SK-N-SH (cell line): ENCODE data around the gene NAV2. TPM values are rescaled to one million over a fixed set of nuclear protein-coding genes. Genes with fewer than 3 reads are reported as not detected.

Experiments used
- CTCF ChIA-PET: fragments of 300-600, 350-600 bp; formaldehyde crosslinking; extraction: SDS; loops from one replicate; lab custom pipeline; 2021; lab: Yijun Ruan, JAX
- POLR2A ChIA-PET: fragments of 350-600 bp; sonication (Branson Sonifier 250); formaldehyde crosslinking; extraction: SDS; loops from one replicate; lab custom pipeline; 2020; ENCODE audit warnings: antibody characterized with exemption, inconsistent platforms; lab: Yijun Ruan, JAX
- DNase-seq: peaks from one replicate; pipeline ENCODE4 v3.0.0; 2012
- H2AFZ ChIP-seq: fragments of 200-600 bp; sonication (generic); 2 replicates; pipeline ENCODE4 v1.8.1; 2016; ENCODE audit warnings: antibody characterized with exemption, mild to moderate bottlenecking, low read depth
- H3F3A ChIP-seq: fragments of 200-600 bp; sonication (generic); replicated peaks from 2 replicates; pipeline ENCODE3; 2016; ENCODE audit warnings: antibody characterized with exemption, mild to moderate bottlenecking; ENCODE audit not compliant: insufficient read depth
- H3K27ac ChIP-seq, 2 experiments: fragments of 200-500 bp in 1 of 2; fragments of 200-600 bp in 1 of 2; sonication (Bioruptor generic) in 1 of 2; sonication (generic), shearing (Covaris generic) in 1 of 2; 2 replicates each; pipeline versions ENCODE4 v1.5.1 to v1.6.1; 2014 to 2016; ENCODE audit warnings: low read depth in 2 of 2, inconsistent platforms in 1 of 2, low read length in 1 of 2, mild to moderate bottlenecking in 1 of 2, mixed read lengths in 1 of 2
- H3K27me3 ChIP-seq: fragments of 200-600 bp; sonication (generic), shearing (Covaris generic); 2 replicates; pipeline ENCODE4 v1.6.1; 2016; ENCODE audit warnings: mixed run types; ENCODE audit not compliant: insufficient read depth
- H3K36me3 ChIP-seq, 2 experiments: fragments of 200-500 bp in 1 of 2; fragments of 200-600 bp in 1 of 2; sonication (Bioruptor generic) in 1 of 2; sonication (generic) in 1 of 2; replicated peaks in 1 of 2; 2 replicates each; pipeline versions ENCODE3 to v1.5.1; 2014 to 2016; ENCODE audit warnings: low read length in 1 of 2, mild to moderate bottlenecking in 1 of 2; ENCODE audit not compliant: insufficient read depth in 2 of 2, control insufficient read depth in 1 of 2
- H3K4me1 ChIP-seq, 2 experiments: fragments of 200-500 bp in 1 of 2; fragments of 200-600 bp in 1 of 2; sonication (Bioruptor generic) in 1 of 2; sonication (generic), shearing (Covaris generic) in 1 of 2; 2 replicates each; pipeline versions ENCODE4 v1.5.1 to v1.6.1; 2014 to 2016; ENCODE audit warnings: low read depth in 1 of 2, low read length in 1 of 2, mixed run types in 1 of 2; ENCODE audit not compliant: insufficient read depth in 2 of 2, control insufficient read depth in 1 of 2
- H3K4me2 ChIP-seq: fragments of 200-600 bp; sonication (generic), shearing (Covaris generic); 2 replicates; pipeline ENCODE4 v1.6.1; 2017; ENCODE audit warnings: mixed run types
- H3K4me3 ChIP-seq, 2 experiments: fragments of 200-500 bp in 1 of 2; fragments of 200-600 bp in 1 of 2; sonication (Bioruptor generic) in 1 of 2; sonication (generic), shearing (Covaris generic) in 1 of 2; 2 replicates each; pipeline versions ENCODE4 v1.5.1 to v1.8.1; 2014 to 2016; ENCODE audit warnings: low read depth in 2 of 2, inconsistent platforms in 1 of 2, low read length in 1 of 2, mild to moderate bottlenecking in 1 of 2, mixed read lengths in 1 of 2, moderate library complexity in 1 of 2
- H3K79me2 ChIP-seq: fragments of 200-600 bp; sonication (generic); 2 replicates; pipeline ENCODE4 v1.8.1; 2017; ENCODE audit warnings: mild to moderate bottlenecking; ENCODE audit not compliant: insufficient read depth
- H3K9ac ChIP-seq: fragments of 200-600 bp; sonication (generic); 2 replicates; pipeline ENCODE4 v1.6.1; 2017; ENCODE audit warnings: mixed run types
- H3K9me2 ChIP-seq: fragments of 200-600 bp; sonication (generic); 2 replicates; pipeline ENCODE4 v1.6.1; 2017; ENCODE audit warnings: mixed run types
- H3K9me3 ChIP-seq: fragments of 200-600 bp; sonication (generic); 2 replicates; pipeline ENCODE4 v1.6.1; 2017; ENCODE audit warnings: mixed run types, mild to moderate bottlenecking, moderate library complexity
- H4K20me1 ChIP-seq: fragments of 200-600 bp; sonication (generic); 2 replicates; pipeline ENCODE4 v1.6.1; 2017; ENCODE audit warnings: mild to moderate bottlenecking, mixed run types; ENCODE audit not compliant: insufficient read depth
- ELF1 ChIP-seq: IDR thresholded peaks from 2 replicates; pipeline ENCODE4 v1.4.0; 2012
- EP300 ChIP-seq, 2 experiments: IDR thresholded peaks; 2 replicates each; pipeline versions ENCODE4 v1.4.0 to v1.6.1; 2012; ENCODE audit warnings: borderline replicate concordance in 1 of 2, low read depth in 1 of 2, low read length in 1 of 2
- FOSL2 ChIP-seq: IDR thresholded peaks from 2 replicates; pipeline ENCODE4 v1.4.0; 2012; ENCODE audit warnings: low read depth, mild to moderate bottlenecking, moderate library complexity, borderline replicate concordance
- FOXJ3 ChIP-seq: sonication (generic); formaldehyde crosslinking; IDR thresholded peaks from 2 replicates; pipeline ENCODE4 v1.5.1; 2020; ENCODE audit warnings: mild to moderate bottlenecking, missing genetic modification reagents
- GATA2 ChIP-seq: sonication (generic); formaldehyde crosslinking; IDR thresholded peaks from 2 replicates; pipeline ENCODE4 v1.5.0; 2020; ENCODE audit warnings: mild to moderate bottlenecking, missing genetic modification reagents
- JUND ChIP-seq: IDR thresholded peaks from 2 replicates; pipeline ENCODE4 v1.4.0; 2012
- MXI1 ChIP-seq: IDR thresholded peaks from 2 replicates; pipeline ENCODE4 v1.6.1; 2012; ENCODE audit warnings: mild to moderate bottlenecking, low read depth, low read length, improper control_type of control experiment
- PBX3 ChIP-seq: IDR thresholded peaks from 2 replicates; pipeline ENCODE4; 2012
- POLR2AphosphoS5 ChIP-seq: IDR thresholded peaks from 2 replicates; pipeline ENCODE4 v1.6.1; 2012; ENCODE audit warnings: low read depth, low read length
- RAD21 ChIP-seq: IDR thresholded peaks from 2 replicates; pipeline ENCODE4 v1.6.1; 2012; ENCODE audit warnings: mild to moderate bottlenecking, low read length
- SIN3A ChIP-seq: IDR thresholded peaks from 2 replicates; pipeline ENCODE4 v1.6.1; 2012; ENCODE audit warnings: low read depth, mild to moderate bottlenecking, low read length, moderate library complexity, borderline replicate concordance
- SMC3 ChIP-seq: IDR thresholded peaks from 2 replicates; pipeline ENCODE4 v1.6.1; 2012; ENCODE audit warnings: low read depth, low read length, improper control_type of control experiment
- USF1 ChIP-seq: IDR thresholded peaks from 2 replicates; pipeline ENCODE4 v1.4.0; 2012; ENCODE audit warnings: low read depth, borderline replicate concordance
- ZBTB33 ChIP-seq: IDR thresholded peaks from 2 replicates; pipeline ENCODE4 v1.4.0; 2012; ENCODE audit warnings: low read depth, borderline replicate concordance
- WGBS: methylation state at CpG from one replicate; pipeline ENCODE4 v1.1.6; 2017; ENCODE audit warnings: low lambda C conversion rate; 5-methylcytosine and 5-hydroxymethylcytosine counted together
- polyA plus RNA-seq, 3 experiments: library from polyadenylated mRNA; depleted of rRNA; stranded (reverse); fragments of >200 nt; gene quantifications; 2 replicates each; pipeline ENCODE4 v1.2.3, GENCODE V29; 2012

NAV2 gene
- polyA plus RNA-seq, 1 of the 3 experiments (the other 2 are of a cell fraction), result 26.2 TPM

GRCh38 chr11:19696904-19697303 lies 15.7 kb upstream of the NAV2 start:
- Histone ChIP-seq H3K9ac (no peak overlapping the region), H2AFZ (no peak overlapping the region), H3K27ac (no peak overlapping the region), H3K79me2 (peaks cover 46% of the 10 kb centered on the region), H4K20me1 (peaks cover 14% of the 10 kb centered on the region), H3K9me3 (no peaks in the 10 kb centered on the region), H3K4me2 (no peak overlapping the region), H3K4me1 (peaks cover 0 to 31% of the 10 kb centered on the region in 2 experiments; a peak in 2 of 4 replicates), H3K36me3 (no peaks in the 10 kb centered on the region), H3K9me2 (no peaks in the 10 kb centered on the region), H3F3A (peaks cover 4% of the 10 kb centered on the region), H3K27me3 (no peaks in the 10 kb centered on the region), H3K4me3 (no peak overlapping the region)
- no peak for TF ChIP-seq ZBTB33
- TF ChIP-seq EP300 (IDR thresholded peaks at IDR 0.05; ENCODE audit: borderline replicate concordance in 1 of 2, low read depth in 1 of 2, low read length in 1 of 2), result no peak
- TF ChIP-seq SIN3A, result no peak
- TF ChIP-seq USF1, result no peak
- TF ChIP-seq RAD21, result no peak
- no peak for TF ChIP-seq SMC3
- TF ChIP-seq FOSL2, result no peak
- no peak for TF ChIP-seq FOXJ3 (CRISPR knock-in tag)
- TF ChIP-seq ELF1, result no peak
- TF ChIP-seq JUND, result no peak
- no peak for TF ChIP-seq GATA2 (CRISPR knock-in tag)
- POLR2A ChIA-PET, result interaction anchor here (1.0 kb wide), 1 partner anchor 41 kb away, joined by 3 read pairs; no protein-coding TSS in a partner anchor
- DNase-seq, result no peak
- CTCF ChIA-PET, result interaction anchor here (0.7 to 1.2 kb wide), 2 partner anchors 19 to 23 kb away, joined by 3 to 4 read pairs; no protein-coding TSS in a partner anchor
- 93% methylated on average over 4 of the region's 4 CpGs for WGBS

GRCh38 chr11:19697721-19698121 lies 14.9 kb upstream of the NAV2 start:
- Histone ChIP-seq H3F3A (peaks cover 4% of the 10 kb centered on the region), H3K36me3 (no peaks in the 10 kb centered on the region), H3K27me3 (no peaks in the 10 kb centered on the region), H3K79me2 (peaks cover 45% of the 10 kb centered on the region)
- POLR2A ChIA-PET, result no interaction called here
- CTCF ChIA-PET, result interaction anchor here (0.7 to 2.0 kb wide), 5 partner anchors 11 to 134 kb away, joined by 3 to 10 read pairs (median 3); no protein-coding TSS in a partner anchor
- TF ChIP-seq MXI1 (no peak), POLR2AphosphoS5 (no peak), PBX3 (peak; percentile 62)
- TF ChIP-seq, all 33 proteins: peak for 1
- Histone ChIP-seq H3K4me3 (no peak overlapping the region), H3K9ac (no peak overlapping the region), H2AFZ (no peak overlapping the region), H3K9me2 (no peaks in the 10 kb centered on the region), H3K9me3 (no peaks in the 10 kb centered on the region), H3K27ac (peak overlapping the region in 1 of 2 experiments; percentile 20; a peak in 1 of 4 replicates), H4K20me1 (peaks cover 8% of the 10 kb centered on the region; the same call in 1 of the 2 replicates), H3K4me1 (peaks cover 0 to 28% of the 10 kb centered on the region in 2 experiments; a peak in 2 of 4 replicates), H3K4me2 (no peak overlapping the region)
- 73% methylated on average over 4 of the region's 4 CpGs for WGBS
- no peak for DNase-seq
